Esophagus (tissue), 2 donors: ENCODE data around the gene ABAT. TPM values are rescaled to one million over a fixed set of nuclear protein-coding genes. Genes with fewer than 3 reads are reported as not detected.
"Not testable (repeated sequence)": the region's sequence is repeated elsewhere in the genome, so short reads cannot be mapped to it uniquely, and the experiment has no call there.

Source experiments
- H3K27ac ChIP-seq, 2 donors: one replicate each; pipeline ENCODE4 v1.5.1; 2013; ENCODE audit warnings: low read depth in 2 of 2, mild to moderate bottlenecking in 2 of 2, inconsistent platforms in 1 of 2, low read length in 1 of 2, moderate library complexity in 1 of 2
- H3K27me3 ChIP-seq, 2 donors: one replicate each; pipeline ENCODE4 v1.6.1; 2013; ENCODE audit warnings: low read length in 2 of 2, control low read depth in 1 of 2, mild to moderate bottlenecking in 1 of 2; ENCODE audit not compliant: insufficient read depth in 2 of 2, control insufficient read depth in 1 of 2
- H3K36me3 ChIP-seq, 2 donors: one replicate each; pipeline ENCODE4 v1.6.1; 2013; ENCODE audit warnings: low read length in 1 of 2; ENCODE audit not compliant: control insufficient read depth in 2 of 2, insufficient read depth in 2 of 2
- H3K4me1 ChIP-seq, 2 donors: one replicate each; pipeline ENCODE4 v1.6.1; 2013; ENCODE audit warnings: low read length in 1 of 2; ENCODE audit not compliant: control insufficient read depth in 2 of 2, insufficient read depth in 2 of 2
- H3K4me3 ChIP-seq, 2 donors: one replicate each; pipeline ENCODE4 v1.5.1; 2013; ENCODE audit warnings: low read length in 2 of 2, mild to moderate bottlenecking in 2 of 2, low read depth in 1 of 2, moderate library complexity in 1 of 2
- H3K9me3 ChIP-seq, 2 donors: one replicate each; pipeline ENCODE4 v1.6.1; 2013; ENCODE audit warnings: mild to moderate bottlenecking in 2 of 2, low read depth in 1 of 2, low read length in 1 of 2, moderate library complexity in 1 of 2; ENCODE audit not compliant: control insufficient read depth in 2 of 2, insufficient read depth in 1 of 2
- WGBS, 2 donors: extraction: QIAGEN DNeasy Blood & Tissue Kit; methylation state at CpG; one replicate each; pipeline ENCODE4 v1.1.7; 2013; 5-methylcytosine and 5-hydroxymethylcytosine counted together
- polyA plus RNA-seq, 2 donors: library from polyadenylated mRNA; stranded (reverse); fragments of 200-250 nt; gene quantifications; one replicate each; pipeline ENCODE4 v1.2.3, GENCODE V29; 2013
- donor health status: healthy with polysubstance abuse.
- donor health status: Bipolar disorder and iron deficiency.

The ABAT gene
- polyA plus RNA-seq, 2 donors: 4.6 to 9.5 TPM

- Histone ChIP-seq H3K9me3 (peaks cover 0 to 1% of the 10 kb centered on the region in 2 donors), H3K4me1 (no peaks in the 10 kb centered on the region), H3K4me3 (no peak overlapping the region), H3K27me3 (no peaks in the 10 kb centered on the region), H3K27ac (no peak overlapping the region), H3K36me3 (no peaks in the 10 kb centered on the region)
- 84% methylated on average over 18 of the region's 18 CpGs for WGBS, 2 donors
These were observed 20.6 kb downstream of the ABAT start for GRCh38 chr16:8694795-8695728.

GRCh38 chr16:8696880-8697279 is 22.5 kb downstream of the ABAT start:
- 85 to 86% methylated on average over 12 of the region's 12 CpGs for WGBS, 2 donors
- Histone ChIP-seq H3K27me3 (no peaks in the 10 kb centered on the region), H3K4me1 (no peaks in the 10 kb centered on the region)

GRCh38 chr16:8697965-8698364 is 23.5 kb downstream of the ABAT start:
- no peaks in the 10 kb centered on the region for H3K27me3 ChIP-seq
- H3K27ac ChIP-seq: no peak overlapping the region
- H3K36me3 ChIP-seq: no peaks in the 10 kb centered on the region
- no peak overlapping the region for H3K4me3 ChIP-seq
- no peaks in the 10 kb centered on the region for H3K9me3 ChIP-seq
- no peaks in the 10 kb centered on the region for H3K4me1 ChIP-seq
- WGBS, 2 donors: 27 to 29% methylated on average over 3 of the region's 3 CpGs

More at GRCh38 chr16:8696880-8697279, 22.5 kb downstream of the ABAT start:
- H3K9me3 ChIP-seq: no peaks in the 10 kb centered on the region
- no peaks in the 10 kb centered on the region for H3K36me3 ChIP-seq
- no peak overlapping the region for H3K4me3 ChIP-seq
- no peak overlapping the region for H3K27ac ChIP-seq

- H3K4me3 ChIP-seq: no peak overlapping the region
- WGBS, 2 donors: 94 to 98% methylated on average over 2 of the region's 2 CpGs
- no peaks in the 10 kb centered on the region for H3K4me1 ChIP-seq
- no peaks in the 10 kb centered on the region for H3K36me3 ChIP-seq
- no peaks in the 10 kb centered on the region for H3K27me3 ChIP-seq
- no peaks in the 10 kb centered on the region for H3K9me3 ChIP-seq
- H3K27ac ChIP-seq: no peak overlapping the region
These were observed 29.3 kb downstream of the ABAT start for GRCh38 chr16:8703693-8704092.

GRCh38 chr16:8704098-8704497 is 29.7 kb downstream of the ABAT start:
- Histone ChIP-seq H3K27ac (no peak overlapping the region), H3K9me3 (no peaks in the 10 kb centered on the region), H3K27me3 (no peaks in the 10 kb centered on the region), H3K4me3 (no peak overlapping the region), H3K36me3 (no peaks in the 10 kb centered on the region), H3K4me1 (no peaks in the 10 kb centered on the region)
- 71 to 84% methylated on average over 3 of the region's 3 CpGs for WGBS, 2 donors

GRCh38 chr16:8705100-8705822 is 30.8 kb downstream of the ABAT start:
- not testable (repeated sequence) for H3K9me3 ChIP-seq, H3K36me3 ChIP-seq, H3K27me3 ChIP-seq, H3K4me3 ChIP-seq, H3K27ac ChIP-seq, H3K4me1 ChIP-seq
- 46 to 50% methylated on average over 4 of the region's 4 CpGs for WGBS, 2 donors

GRCh38 chr16:8708536-8708935 is 34.1 kb downstream of the ABAT start:
- Histone ChIP-seq H3K4me1 (no peaks in the 10 kb centered on the region), H3K36me3 (no peaks in the 10 kb centered on the region), H3K27ac (no peak overlapping the region), H3K27me3 (no peaks in the 10 kb centered on the region), H3K9me3 (no peaks in the 10 kb centered on the region), H3K4me3 (no peak overlapping the region)
- 44 to 52% methylated on average over 4 of the region's 4 CpGs for WGBS, 2 donors

- Histone ChIP-seq H3K4me3 (no peak overlapping the region), H3K9me3 (no peaks in the 10 kb centered on the region)
- 46 to 48% methylated on average over 27 of the region's 27 CpGs for WGBS, 2 donors
These were observed 38.4 kb downstream of the ABAT start for GRCh38 chr16:8712589-8713361.

GRCh38 chr16:8713635-8714172 is 39.3 kb downstream of the ABAT start:
- Histone ChIP-seq H3K27ac (no peak overlapping the region), H3K4me1 (no peaks in the 10 kb centered on the region), H3K4me3 (no peak overlapping the region), H3K36me3 (no peaks in the 10 kb centered on the region), H3K9me3 (no peaks in the 10 kb centered on the region), H3K27me3 (no peaks in the 10 kb centered on the region)
- WGBS, 2 donors: 87 to 88% methylated on average over 10 of the region's 10 CpGs

More at GRCh38 chr16:8712589-8713361, 38.4 kb downstream of the ABAT start:
- Histone ChIP-seq H3K27ac (no peak overlapping the region), H3K36me3 (no peaks in the 10 kb centered on the region), H3K27me3 (no peaks in the 10 kb centered on the region), H3K4me1 (no peaks in the 10 kb centered on the region)
